ENCODE measurements around the gene ZNF722.

GRCh38 chr7:64037095-64037494 is 38.4 kb downstream of the ZNF722 start:
- TF ChIP-seq POLR2AphosphoS5 (IDR thresholded peaks at IDR 0.05; ENCODE audit: low read depth, low read length) (no peak), SIN3A (IDR thresholded peaks at IDR 0.05; ENCODE audit: borderline replicate concordance, insufficient read depth, low read length) (no peak), TAF1 (IDR thresholded peaks at IDR 0.05; ENCODE audit: borderline replicate concordance, insufficient read depth, low read length) (no peak), REST (IDR thresholded peaks at IDR 0.05; ENCODE audit: insufficient read depth in 1 of 2, low read depth in 2 of 2, low read length in 2 of 2) (no peak)

Measured in PFSK-1 (cell line).